Keratinocyte (primary cell): ENCODE results near the gene MYL12A. TPM values are rescaled to one million over a fixed set of nuclear protein-coding genes. Genes with fewer than 3 reads are reported as not detected.
"Not testable (repeated sequence)": the region's sequence is repeated elsewhere in the genome, so short reads cannot be mapped to it uniquely, and the experiment has no call there.

Source experiments
- DNase-seq: peaks from one replicate; pipeline ENCODE4 v3.0.0-alpha.2; 2011; ENCODE audit warnings: low read depth, missing footprints, low spot score
- FAIRE-seq: peaks from 2 replicates; lab custom pipeline; 2011; peaks lifted over from hg19 to GRCh38; lab: Jason Lieb, UNC
- H2AFZ ChIP-seq: 2 replicates; pipeline ENCODE4 v1.6.0; 2012; ENCODE audit warnings: low read length, control low read depth, inconsistent platforms; ENCODE audit not compliant: control insufficient read depth
- H3K27ac ChIP-seq: 2 replicates; pipeline ENCODE4 v1.5.1; 2011; ENCODE audit warnings: low read length; ENCODE audit not compliant: control insufficient read depth, insufficient read depth
- H3K27me3 ChIP-seq: 3 replicates; pipeline ENCODE4 v1.6.0; 2011; ENCODE audit warnings: low read length; ENCODE audit not compliant: control insufficient read depth, insufficient read depth; ENCODE audit errors: extremely low read depth
- H3K36me3 ChIP-seq, 2 experiments: 2 replicates in 1 of 2; 3 replicates in 1 of 2; pipeline ENCODE4 v1.5.1; 2011; ENCODE audit warnings: low read length in 2 of 2, mild to moderate bottlenecking in 1 of 2; ENCODE audit not compliant: control insufficient read depth in 2 of 2, insufficient read depth in 2 of 2; ENCODE audit errors: extremely low read depth in 1 of 2
- H3K4me1 ChIP-seq: 3 replicates; pipeline ENCODE4 v1.5.1; 2011; ENCODE audit warnings: low read length; ENCODE audit not compliant: control insufficient read depth, insufficient read depth; ENCODE audit errors: extremely low read depth
- H3K4me2 ChIP-seq: 3 replicates; pipeline ENCODE4 v1.6.0; 2011; ENCODE audit warnings: low read depth, low read length; ENCODE audit not compliant: control insufficient read depth, insufficient read depth; ENCODE audit errors: extremely low read depth
- H3K4me3 ChIP-seq, 3 experiments: fragments of 200-600 bp in 1 of 3; sonication (generic) in 1 of 3; 2 replicates in 2 of 3; 3 replicates in 1 of 3; pipeline ENCODE4 v1.5.1; 2011 to 2016; ENCODE audit warnings: low read length in 3 of 3, mild to moderate bottlenecking in 3 of 3, control low read depth in 2 of 3, inconsistent platforms in 1 of 3, low read depth in 1 of 3, mixed read lengths in 1 of 3, mixed run types in 1 of 3, moderate library complexity in 1 of 3; ENCODE audit not compliant: control insufficient read depth in 2 of 3, insufficient read depth in 2 of 3; ENCODE audit errors: extremely low read depth in 1 of 3
- H3K79me2 ChIP-seq: 2 replicates; pipeline ENCODE4 v1.6.0; 2012; ENCODE audit warnings: low read length; ENCODE audit not compliant: control insufficient read depth, insufficient read depth
- H3K9ac ChIP-seq: 3 replicates; pipeline ENCODE4 v1.6.0; 2011; ENCODE audit warnings: low read length; ENCODE audit not compliant: control insufficient read depth, insufficient read depth; ENCODE audit errors: extremely low read depth
- H3K9me1 ChIP-seq: 3 replicates; pipeline ENCODE4 v1.6.0; 2011; ENCODE audit warnings: low read length; ENCODE audit not compliant: control insufficient read depth, insufficient read depth; ENCODE audit errors: extremely low read depth
- H3K9me3 ChIP-seq: 2 replicates; pipeline ENCODE4 v1.5.1; 2012; ENCODE audit warnings: low read depth, low read length; ENCODE audit not compliant: control insufficient read depth
- H4K20me1 ChIP-seq: 3 replicates; pipeline ENCODE4 v1.6.0; 2011; ENCODE audit warnings: low read length; ENCODE audit not compliant: control insufficient read depth, insufficient read depth; ENCODE audit errors: extremely low read depth
- CTCF ChIP-seq, 3 experiments: IDR thresholded peaks in 1 of 3; conservative IDR thresholded peaks in 1 of 3; optimal IDR thresholded peaks in 1 of 3; 2 replicates in 2 of 3; 3 replicates in 1 of 3; pipeline versions ENCODE3 to v1.5.1; 2011; ENCODE audit warnings: low read length in 3 of 3, mild to moderate bottlenecking in 3 of 3, moderate library complexity in 2 of 3, control low read depth in 1 of 3, inconsistent platforms in 1 of 3; ENCODE audit not compliant: insufficient read depth in 2 of 3; ENCODE audit errors: extremely low read depth in 1 of 3
- EZH2 ChIP-seq: IDR thresholded peaks from one replicate; pipeline ENCODE4 v1.6.1; 2012; ENCODE audit warnings: inconsistent platforms, mild to moderate bottlenecking, low read length, moderate library complexity
- dilution Hi-C: fragments of 300-500 bp; cut with MboI; formaldehyde crosslinking; loops from one replicate; pipeline ENCODE4 v1.7.0; 2020; ENCODE audit warnings: low sequenced_read_pairs; ENCODE audit not compliant: extremely low pct_ligation_motif_present
- polyA plus RNA-seq, 5 experiments: library from polyadenylated mRNA; depleted of rRNA in 3 of 5; stranded (reverse) in 3 of 5; stranded (forward) in 1 of 5; unstranded in 1 of 5; fragments of >200 nt; gene quantifications; 1 replicate in 1 of 5; 2 replicates in 3 of 5; 3 replicates in 1 of 5; pipeline versions ENCODE4 v1.2.1 to v1.2.3, GENCODE V29; 2011 to 2012; ENCODE audit warnings: missing spikeins in 2 of 5, low read depth in 1 of 5, low replicate concordance in 1 of 5

MYL12A gene
- polyA plus RNA-seq, 1 donor (not counting 4 experiments of a cell fraction or from before 2014, with no cell fraction given) = 759 TPM

- dilution Hi-C loops = no loop called here
- H3K9me3 ChIP-seq = no peaks in the 10 kb centered on the region
- H3K4me3 ChIP-seq = no peak within 1 kb of the TSS
- H3K9me1 ChIP-seq = no peaks in the 10 kb centered on the region
- H3K9ac ChIP-seq = no peak within 1 kb of the TSS
- no peak within 1 kb of the TSS for H3K27ac ChIP-seq
- TF ChIP-seq CTCF (optimal IDR thresholded peaks at IDR 0.05 in 1 of 3, IDR thresholded peaks at IDR 0.05 in 1 of 3, conservative IDR thresholded peaks at IDR 0.05 in 1 of 3; ENCODE audit: extremely low read depth in 1 of 3, insufficient read depth in 2 of 3, low read length in 3 of 3) (no peak), EZH2 (no peak)
- H3K4me2 ChIP-seq = no peak within 1 kb of the TSS
- H3K36me3 ChIP-seq = no peaks in the 10 kb centered on the region
- H3K79me2 ChIP-seq = no peaks in the 10 kb centered on the region
- H3K4me1 ChIP-seq = no peaks in the 10 kb centered on the region
- DNase-seq (no peak), FAIRE-seq (no peak)
- H4K20me1 ChIP-seq = no peaks in the 10 kb centered on the region
- H2AFZ ChIP-seq = no peak within 1 kb of the TSS
- no peaks in the 10 kb centered on the region for H3K27me3 ChIP-seq
These were observed 27.8 kb upstream of the MYL12A start, which contains the start of gene MYOM1 for GRCh38 chr18:3219631-3220335. Gene MYOM1, minus strand, starts transcription at chr18:3219968. Its CDS starts 4,745 bp downstream, at chr18:3215223.

GRCh38 chr18:3220868-3221267 lies 26.7 kb upstream of the MYL12A start:
- H3K9me1 ChIP-seq, H3K79me2 ChIP-seq, H4K20me1 ChIP-seq, H2AFZ ChIP-seq, H3K27me3 ChIP-seq, DNase-seq, H3K4me3 ChIP-seq, H3K9me3 ChIP-seq, H3K36me3 ChIP-seq, H3K4me1 ChIP-seq, dilution Hi-C loops, H3K9ac ChIP-seq, FAIRE-seq, H3K27ac ChIP-seq, H3K4me2 ChIP-seq: not testable (repeated sequence)

GRCh38 chr18:3221496-3221895 lies 26.1 kb upstream of the MYL12A start:
- H3K36me3 ChIP-seq = no peaks in the 10 kb centered on the region
- dilution Hi-C loops = no loop called here

More at GRCh38 chr18:3221496-3221895, 26.1 kb upstream of the MYL12A start:
- DNase-seq = no peak
- FAIRE-seq = no peak
- H3K9me1 ChIP-seq = no peaks in the 10 kb centered on the region
- no peak overlapping the region for H3K4me3 ChIP-seq
- no peak overlapping the region for H3K27ac ChIP-seq
- no peaks in the 10 kb centered on the region for H4K20me1 ChIP-seq
- no peak overlapping the region for H3K4me2 ChIP-seq
- H3K79me2 ChIP-seq = no peaks in the 10 kb centered on the region
- no peak overlapping the region for H2AFZ ChIP-seq
- no peaks in the 10 kb centered on the region for H3K4me1 ChIP-seq
- H3K27me3 ChIP-seq = no peaks in the 10 kb centered on the region
- no peak overlapping the region for H3K9ac ChIP-seq
- TF ChIP-seq CTCF (optimal IDR thresholded peaks at IDR 0.05 in 1 of 3, IDR thresholded peaks at IDR 0.05 in 1 of 3, conservative IDR thresholded peaks at IDR 0.05 in 1 of 3; ENCODE audit: extremely low read depth in 1 of 3, insufficient read depth in 2 of 3, low read length in 3 of 3) (no peak), EZH2 (no peak)
- no peaks in the 10 kb centered on the region for H3K9me3 ChIP-seq
